Astrocyte of the cerebellum (primary cell): ENCODE data around the gene PXDN.

ENCODE experiments used
- DNase-seq: peaks from one replicate; pipeline ENCODE4 v3.0.0-alpha.2; 2011; ENCODE audit warnings: low read depth
- H3K4me3 ChIP-seq: 2 replicates; pipeline ENCODE4 v1.5.1; 2011; ENCODE audit warnings: mild to moderate bottlenecking, low read depth, low read length, moderate library complexity
- in situ Hi-C: cut with HindIII; loops from 2 replicates; pipeline ENCODE4 v1.10.0; 2017; ENCODE audit warnings: low sequenced_read_pairs
- TF ChIP-seq, protein P1 (sequence below): IDR thresholded peaks from 2 replicates; pipeline ENCODE4 v1.5.1; 2012; ENCODE audit warnings: low read length, low read depth, moderate library complexity, mild to moderate bottlenecking; ENCODE audit errors: missing control alignments

The PXDN gene

DNA sequence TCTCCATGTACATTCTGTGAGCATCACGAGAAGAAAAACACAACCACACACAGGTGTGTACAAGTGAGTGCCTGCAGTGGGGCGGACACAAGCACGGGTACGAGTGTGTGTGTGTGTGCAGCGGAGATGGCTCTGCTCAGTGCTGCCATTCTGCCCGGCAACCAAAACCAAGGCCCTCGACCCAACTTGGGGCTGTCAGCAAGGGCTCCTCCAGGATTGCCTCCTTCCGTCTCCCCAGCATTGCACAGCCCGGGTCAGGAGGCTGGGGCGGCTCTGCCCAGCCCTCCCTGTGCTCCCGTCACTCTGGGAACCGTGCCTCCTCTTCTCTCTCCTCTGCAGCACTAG is 66.5 kb downstream of the PXDN start:
- H3K4me3 ChIP-seq: no peak overlapping the region
- in situ Hi-C loops: loop anchor here (10.0 kb wide), 1 partner anchor 137 kb away; no protein-coding TSS in a partner anchor
- no peak for DNase-seq
- TF ChIP-seq, protein P1, sequence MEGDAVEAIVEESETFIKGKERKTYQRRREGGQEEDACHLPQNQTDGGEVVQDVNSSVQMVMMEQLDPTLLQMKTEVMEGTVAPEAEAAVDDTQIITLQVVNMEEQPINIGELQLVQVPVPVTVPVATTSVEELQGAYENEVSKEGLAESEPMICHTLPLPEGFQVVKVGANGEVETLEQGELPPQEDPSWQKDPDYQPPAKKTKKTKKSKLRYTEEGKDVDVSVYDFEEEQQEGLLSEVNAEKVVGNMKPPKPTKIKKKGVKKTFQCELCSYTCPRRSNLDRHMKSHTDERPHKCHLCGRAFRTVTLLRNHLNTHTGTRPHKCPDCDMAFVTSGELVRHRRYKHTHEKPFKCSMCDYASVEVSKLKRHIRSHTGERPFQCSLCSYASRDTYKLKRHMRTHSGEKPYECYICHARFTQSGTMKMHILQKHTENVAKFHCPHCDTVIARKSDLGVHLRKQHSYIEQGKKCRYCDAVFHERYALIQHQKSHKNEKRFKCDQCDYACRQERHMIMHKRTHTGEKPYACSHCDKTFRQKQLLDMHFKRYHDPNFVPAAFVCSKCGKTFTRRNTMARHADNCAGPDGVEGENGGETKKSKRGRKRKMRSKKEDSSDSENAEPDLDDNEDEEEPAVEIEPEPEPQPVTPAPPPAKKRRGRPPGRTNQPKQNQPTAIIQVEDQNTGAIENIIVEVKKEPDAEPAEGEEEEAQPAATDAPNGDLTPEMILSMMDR: no peak

DNA sequence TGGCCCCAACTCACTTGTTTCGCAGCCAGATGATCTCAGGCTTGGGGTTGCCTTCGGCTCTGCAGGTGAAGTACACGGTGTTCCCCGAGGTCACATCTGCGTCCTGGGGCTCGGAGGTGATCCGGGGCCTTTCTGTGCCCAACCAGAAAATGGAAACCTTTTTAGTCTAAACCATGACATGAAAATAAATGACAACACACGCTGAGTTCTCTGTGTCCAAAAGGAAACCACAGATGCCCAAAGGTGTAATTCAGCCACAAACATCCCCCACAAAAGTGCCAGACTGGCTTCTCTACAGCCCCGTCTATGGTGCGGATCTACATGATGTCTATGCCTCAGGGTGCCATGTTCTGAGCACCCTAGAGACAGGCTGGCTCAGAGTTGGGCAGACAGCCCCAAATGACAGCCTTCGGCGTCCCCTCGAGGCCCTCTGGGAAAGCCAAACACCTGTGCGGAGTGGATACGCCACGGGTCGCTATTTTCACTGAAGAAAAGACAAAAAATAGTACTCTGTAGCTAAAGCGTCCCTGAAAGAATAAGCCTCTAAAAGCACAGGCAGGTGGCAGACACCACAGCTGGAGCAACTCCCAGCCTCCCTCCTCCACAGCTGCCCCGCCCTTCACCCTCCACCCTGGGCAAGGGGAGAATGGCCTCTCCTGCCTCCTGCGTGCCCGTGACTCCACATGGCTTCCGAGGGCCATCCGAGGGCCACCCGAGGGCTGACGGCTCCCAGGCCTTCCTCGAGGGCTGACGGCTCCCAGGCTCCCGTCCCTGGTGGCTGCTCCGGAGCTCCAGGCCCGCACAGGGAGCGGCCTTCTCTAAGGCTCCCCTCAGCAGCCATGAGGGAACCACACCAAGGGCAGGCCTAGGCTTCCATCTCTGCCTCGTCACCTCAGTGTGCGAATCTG is 67.1 kb downstream of the PXDN start:
- H3K4me3 ChIP-seq: no peak overlapping the region
- DNase-seq: no peak
- in situ Hi-C loops: loop anchor here (10.0 kb wide), 1 partner anchor 138 kb away; no protein-coding TSS in a partner anchor
- TF ChIP-seq, protein P1: no peak

DNA sequence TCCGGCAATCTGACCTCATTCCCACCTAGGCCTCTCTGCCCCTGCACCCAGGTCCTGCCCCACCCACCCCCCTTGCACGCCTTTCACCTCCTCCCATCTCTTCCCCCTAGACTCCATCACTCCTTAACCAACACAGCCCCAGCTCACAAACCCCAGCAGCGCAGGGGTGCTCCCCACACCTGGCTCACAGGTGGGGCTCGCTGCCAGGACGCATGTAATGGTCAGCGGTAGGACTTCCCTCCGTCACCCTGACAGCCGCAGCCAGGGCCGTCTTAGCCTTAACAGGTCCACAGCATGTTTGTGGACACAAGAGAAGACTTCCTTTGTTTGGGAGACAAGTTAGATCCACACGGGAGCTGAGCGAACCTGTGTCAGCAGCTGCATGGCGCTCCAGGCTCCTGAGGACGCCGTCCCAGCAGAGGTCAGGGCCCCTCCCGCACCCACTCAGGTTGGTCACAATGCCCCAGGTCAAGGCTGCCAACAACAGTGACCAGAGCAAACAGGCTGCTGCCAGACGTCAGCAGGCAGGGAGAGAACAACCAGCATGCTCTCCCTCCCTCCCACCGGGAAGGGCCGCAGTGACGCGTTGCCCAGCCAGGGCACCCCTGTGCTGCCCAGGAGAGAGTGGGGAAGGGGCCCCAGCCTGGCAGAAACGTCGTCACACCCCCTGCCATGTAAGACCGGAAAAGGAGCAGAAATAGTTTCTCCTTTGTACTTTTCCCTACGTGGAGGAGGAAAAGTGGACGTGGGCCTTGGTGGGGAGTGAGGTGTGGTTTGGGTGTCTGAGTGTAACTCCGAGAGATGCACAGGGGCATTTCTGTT is 68.0 kb downstream of the PXDN start:
- in situ Hi-C loops: loop anchor here (10.0 kb wide), 1 partner anchor 138 kb away; no protein-coding TSS in a partner anchor
- DNase-seq: no peak
- no peak overlapping the region for H3K4me3 ChIP-seq
- TF ChIP-seq, protein P1: no peak

DNA sequence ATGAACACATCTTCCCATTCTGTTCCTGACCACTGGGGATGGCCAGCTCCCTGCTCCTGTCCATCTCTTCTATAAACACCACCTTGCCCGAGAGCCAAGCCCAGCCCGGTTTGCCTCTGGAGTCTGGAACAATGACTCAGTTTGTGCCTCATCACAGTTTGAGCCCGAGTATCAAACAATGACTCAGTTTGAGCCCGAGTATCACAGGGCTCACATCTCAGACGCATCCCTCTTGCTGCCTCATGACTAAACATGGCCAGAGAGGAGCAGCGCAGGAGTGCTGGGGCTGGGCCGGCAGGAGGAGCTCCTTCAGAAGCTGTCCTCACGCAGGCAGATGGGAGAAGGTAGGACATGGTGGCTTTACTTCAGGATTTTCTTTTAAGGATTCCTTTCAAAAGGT is 68.7 kb downstream of the PXDN start:
- in situ Hi-C loops: loop anchor here (10.0 kb wide), 1 partner anchor 139 kb away; no protein-coding TSS in a partner anchor
- peak; percentile 89 for DNase-seq

DNA sequence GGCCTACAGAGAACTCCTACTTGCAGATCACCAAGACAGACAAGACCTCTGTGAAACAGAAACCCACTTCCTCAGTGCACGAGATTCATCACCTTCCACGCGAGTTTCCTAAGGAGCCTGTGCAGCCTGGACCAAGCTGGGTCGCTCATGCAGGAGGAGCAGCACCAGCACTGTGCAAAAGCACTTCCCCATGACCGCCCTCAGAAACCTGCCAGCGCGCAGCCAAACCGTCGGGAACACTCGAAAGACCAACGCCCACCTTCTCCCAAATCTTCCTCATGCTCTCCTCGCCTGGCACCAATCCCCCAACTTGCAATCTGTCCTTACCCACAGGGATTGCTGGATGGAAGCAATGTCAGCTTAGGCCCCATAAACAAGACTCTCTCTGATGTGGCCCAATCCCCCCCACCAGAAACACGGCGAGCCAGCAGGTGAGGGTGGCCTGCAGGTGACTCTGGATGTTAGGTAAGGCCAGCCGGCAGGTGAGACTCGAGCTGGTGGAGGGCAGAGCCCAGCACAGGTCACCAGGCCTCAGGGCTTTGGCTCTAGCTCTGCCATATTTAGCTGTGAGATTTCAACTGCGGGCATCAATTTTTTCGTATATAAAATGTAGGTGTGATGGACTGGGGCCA is 69.4 kb downstream of the PXDN start:
- TF ChIP-seq, protein P1: no peak
- in situ Hi-C loops: loop anchor here (10.0 kb wide), 1 partner anchor 140 kb away; no protein-coding TSS in a partner anchor
- DNase-seq: no peak
- no peak overlapping the region for H3K4me3 ChIP-seq

More for the DNA sequence above, 68.7 kb downstream of the PXDN start:
- TF ChIP-seq, protein P1: peak; percentile 88
- no peak overlapping the region for H3K4me3 ChIP-seq

DNA sequence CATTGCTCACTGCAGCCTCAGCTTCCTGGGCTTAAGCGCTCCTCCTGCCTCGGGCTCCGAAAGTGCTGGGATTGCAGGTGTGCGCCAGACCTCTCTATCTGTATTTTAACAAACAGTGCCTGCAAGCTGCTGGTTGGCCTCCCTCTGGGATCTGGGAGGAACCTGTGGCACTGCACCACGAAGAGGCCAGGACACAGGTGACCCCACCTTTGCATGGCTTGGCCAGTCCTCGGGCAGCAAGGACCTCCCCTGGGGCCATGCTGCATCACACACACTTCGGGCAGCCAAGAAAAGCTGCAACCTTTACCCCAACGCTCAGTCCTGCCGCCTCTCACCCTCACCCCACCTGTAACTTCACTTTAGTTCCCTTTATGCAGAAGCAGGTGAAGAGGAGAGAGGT is 70.0 kb downstream of the PXDN start:
- in situ Hi-C loops: loop anchor here (10.0 kb wide), 1 partner anchor 141 kb away; no protein-coding TSS in a partner anchor
- H3K4me3 ChIP-seq: no peak overlapping the region
- TF ChIP-seq, protein P1: no peak
- no peak for DNase-seq
